Measurements from ENCODE around the gene LATS1.

- TF ChIP-seq POLR2AphosphoS5 (IDR thresholded peaks at IDR 0.05) (peak; percentile 79 to 86 (median 86)), POLR2A (IDR thresholded peaks at IDR 0.05) (peak in 2 of 4 donors; percentile 8 to 69), CTCF (IDR thresholded peaks at IDR 0.05) (no peak)
These were observed at the start of gene LATS1 for GRCh38 chr6:149717588-149718458.
